ENCODE results near the gene TBC1D4. TPM values are rescaled to one million over a fixed set of nuclear protein-coding genes. Genes with fewer than 3 reads are reported as not detected.
A peak's percentile ranks its signal among the peaks of the same experiment; 100 is the strongest.
"Not testable (repeated sequence)": the region's sequence is repeated elsewhere in the genome, so short reads cannot be mapped to it uniquely, and the experiment has no call there.

TBC1D4 gene
- total RNA-seq, 1 experiment from 2014 or later = 11.5 TPM

DNA sequence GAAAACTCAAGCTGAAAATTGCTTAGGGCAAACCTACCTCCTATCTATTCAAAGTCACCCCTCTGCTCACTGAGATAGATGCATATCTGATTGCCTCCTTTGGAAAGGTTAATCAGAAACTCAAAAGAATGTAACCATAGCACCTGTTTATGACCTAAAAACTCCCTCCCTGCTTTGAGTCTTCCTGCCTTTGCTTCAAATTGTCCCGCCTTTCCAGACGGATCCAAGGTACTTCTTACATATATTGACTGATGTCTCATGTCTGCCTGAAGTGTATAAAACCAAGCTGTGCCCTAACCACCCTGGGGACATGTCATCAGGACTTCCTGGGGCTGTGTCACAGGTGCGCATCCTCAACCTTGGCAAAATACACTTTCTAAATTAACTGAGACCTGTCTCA, 118.6 kb downstream of the TBC1D4 start:
- DNase-seq (ENCODE audit: low read depth) = no peak

DNA sequence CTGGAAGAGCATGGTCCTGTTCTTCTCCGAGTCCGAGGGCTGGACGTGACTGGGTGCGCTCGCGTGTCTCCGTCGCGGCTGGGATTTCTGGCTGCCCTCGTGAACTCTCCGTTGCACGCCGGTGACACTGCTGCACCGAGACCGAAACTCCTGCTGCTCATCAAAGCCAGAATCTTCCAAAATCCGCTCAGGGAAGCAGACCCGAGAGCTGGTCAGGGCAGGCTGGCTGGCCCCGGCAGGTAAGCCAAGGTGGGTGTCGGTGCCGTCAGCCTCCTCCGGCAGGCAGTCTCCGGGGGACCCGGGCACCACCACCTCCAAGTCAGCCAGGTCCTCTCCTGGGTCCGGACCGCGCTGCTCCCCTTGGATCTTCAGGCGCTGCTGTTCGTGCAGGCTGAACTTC, 119.9 kb downstream of the TBC1D4 start:
- no peak for DNase-seq (ENCODE audit: low read depth)

GRCh38 chr13:75360170-75360569, 121.8 kb downstream of the TBC1D4 start:
- no peak for DNase-seq (ENCODE audit: low read depth)

GRCh38 chr13:75359266-75359665, 122.7 kb downstream of the TBC1D4 start:
- DNase-seq (ENCODE audit: low read depth) = peak; percentile 96

GRCh38 chr13:75357576-75358289, 124.2 kb downstream of the TBC1D4 start:
- peak; percentile 80 for DNase-seq (ENCODE audit: low read depth)

GRCh38 chr13:75356421-75356820, 125.5 kb downstream of the TBC1D4 start:
- DNase-seq (ENCODE audit: low read depth) = no peak

DNA sequence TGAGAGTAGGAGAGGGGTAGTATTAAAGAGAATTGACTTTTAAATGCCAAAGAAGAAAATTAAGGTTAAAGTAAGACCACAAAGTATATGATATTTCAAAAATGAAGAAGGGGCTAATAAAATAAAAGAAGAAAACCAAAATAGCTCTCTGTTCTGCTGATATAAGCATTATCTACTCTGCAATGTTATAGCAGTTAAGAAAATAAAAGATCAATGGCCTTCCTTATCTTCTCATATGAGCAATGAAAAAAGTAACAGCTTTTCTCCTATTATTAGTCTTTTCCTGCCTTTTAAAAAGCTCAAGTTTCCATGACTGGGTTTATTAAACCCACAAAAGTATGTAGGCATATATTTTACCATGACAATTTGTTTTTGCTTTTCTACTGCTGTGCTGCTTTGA, 126.4 kb downstream of the TBC1D4 start:
- DNase-seq (ENCODE audit: low read depth) = no peak

- DNase-seq (ENCODE audit: low read depth) = no peak
These were observed 128.2 kb downstream of the TBC1D4 start for GRCh38 chr13:75353781-75354193.

DNA sequence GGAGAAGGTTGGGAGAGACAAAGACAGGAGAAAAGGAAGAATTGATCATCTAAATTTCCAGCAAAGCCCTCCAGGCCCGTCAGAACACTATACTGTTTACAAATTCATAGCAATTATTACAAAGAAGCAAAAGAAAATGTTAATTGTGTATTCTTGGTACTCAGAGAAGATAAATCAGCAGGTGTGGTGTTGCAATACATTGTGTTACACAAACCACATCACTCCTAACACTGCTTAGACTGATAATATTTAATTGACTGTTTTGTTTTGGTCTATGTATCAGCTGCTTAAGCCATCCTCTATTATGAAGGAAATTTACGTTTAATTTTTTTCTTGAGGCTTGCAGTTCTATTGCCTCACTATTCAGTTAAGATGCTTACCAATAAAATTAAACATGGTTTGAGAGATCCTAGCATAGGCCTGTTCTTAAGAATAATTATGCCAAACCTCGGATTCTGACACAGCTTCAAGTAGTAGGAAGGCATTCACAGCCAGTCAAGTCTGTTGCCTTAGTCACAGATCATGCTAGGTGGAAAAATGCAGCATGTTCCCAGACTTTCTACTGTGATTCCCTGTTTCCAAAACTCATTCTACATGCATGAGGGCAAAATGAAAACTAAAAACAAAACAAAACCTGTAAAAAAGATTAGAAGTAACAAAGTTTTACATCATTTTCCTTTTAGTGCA, 129.2 kb downstream of the TBC1D4 start:
- no peak for DNase-seq (ENCODE audit: low read depth)

DNA sequence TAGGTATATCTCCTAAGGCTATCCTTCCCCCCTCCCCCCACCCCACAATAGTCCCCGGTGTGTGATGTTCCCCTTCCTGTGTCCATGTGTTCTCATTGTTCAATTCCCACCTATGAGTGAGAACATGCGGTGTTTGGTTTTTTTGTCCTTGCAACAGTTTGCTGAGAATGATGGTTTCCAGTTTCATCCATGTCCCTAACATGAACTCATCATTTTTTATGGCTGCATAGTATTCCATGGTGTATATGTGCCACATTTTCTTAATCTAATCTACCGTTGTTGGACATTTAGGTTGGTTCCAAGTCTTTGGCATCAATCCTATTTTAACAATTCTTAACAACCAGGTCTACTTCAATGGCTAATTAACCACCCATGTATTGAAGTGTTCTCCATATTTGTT, 130.4 kb downstream of the TBC1D4 start:
- not testable (repeated sequence) for DNase-seq (ENCODE audit: low read depth)

- peak; percentile 36 for DNase-seq (ENCODE audit: low read depth)
These were observed 134.0 kb downstream of the TBC1D4 start for GRCh38 chr13:75347925-75348324.

DNA sequence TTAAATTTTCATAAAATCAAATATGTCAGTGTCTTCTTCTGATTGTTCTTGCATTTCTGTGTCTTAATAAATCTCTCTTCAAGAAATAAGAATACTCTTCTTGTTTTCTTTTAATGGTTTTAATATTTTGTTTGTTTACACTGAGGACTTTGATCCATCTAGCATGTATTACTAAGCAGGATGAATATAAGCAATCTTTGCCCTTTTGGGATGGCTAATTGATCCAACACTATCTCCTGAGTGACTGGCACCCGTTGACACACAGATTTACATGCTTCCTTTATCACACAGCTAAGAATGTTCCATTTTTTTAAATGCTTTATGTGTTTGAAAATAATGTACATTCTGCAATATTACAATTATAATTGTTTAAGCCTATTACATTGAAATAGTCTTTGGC, 134.5 kb downstream of the TBC1D4 start:
- DNase-seq (ENCODE audit: low read depth) = no peak

GRCh38 chr13:75345193-75345592, 136.8 kb downstream of the TBC1D4 start:
- DNase-seq (ENCODE audit: low read depth) = peak; percentile 43

- DNase-seq (ENCODE audit: low read depth) = no peak
These were observed 140.9 kb downstream of the TBC1D4 start for GRCh38 chr13:75341028-75341427.

GRCh38 chr13:75339635-75340374, 142.2 kb downstream of the TBC1D4 start:
- DNase-seq (ENCODE audit: low read depth) = no peak

- DNase-seq (ENCODE audit: low read depth) = no peak
These were observed 147.1 kb downstream of the TBC1D4 start for GRCh38 chr13:75334634-75335447.

GRCh38 chr13:75333103-75333502, 148.9 kb downstream of the TBC1D4 start:
- DNase-seq (ENCODE audit: low read depth) = no peak

DNA sequence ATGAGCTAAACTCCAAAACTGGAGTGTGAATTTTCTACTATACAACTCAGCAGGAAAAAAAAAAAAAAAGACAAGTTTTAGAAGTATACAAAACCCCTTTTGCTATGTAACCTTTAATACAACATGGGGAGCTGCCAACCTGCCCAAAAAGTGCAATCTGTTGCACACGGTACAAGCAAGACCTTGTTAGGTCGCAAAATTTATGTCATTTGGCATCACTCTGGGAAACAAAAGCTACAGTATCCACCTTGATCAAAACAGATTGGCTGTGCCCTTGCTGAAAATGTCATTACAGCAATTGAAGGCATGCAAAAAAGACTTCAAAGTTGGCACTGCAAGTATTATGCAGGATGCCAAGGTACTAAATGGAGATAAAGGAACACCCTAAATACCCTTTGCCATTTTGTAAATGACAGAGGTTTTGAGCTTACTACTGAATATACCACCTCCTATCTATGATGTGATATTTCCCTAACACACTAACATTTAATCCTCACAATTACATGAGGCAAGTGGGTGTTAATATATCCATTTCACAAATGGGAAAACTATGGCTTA, 150.1 kb downstream of the TBC1D4 start:
- no peak for DNase-seq (ENCODE audit: low read depth)

GRCh38 chr13:75330770-75331169, 151.2 kb downstream of the TBC1D4 start:
- DNase-seq (ENCODE audit: low read depth) = no peak

DNA sequence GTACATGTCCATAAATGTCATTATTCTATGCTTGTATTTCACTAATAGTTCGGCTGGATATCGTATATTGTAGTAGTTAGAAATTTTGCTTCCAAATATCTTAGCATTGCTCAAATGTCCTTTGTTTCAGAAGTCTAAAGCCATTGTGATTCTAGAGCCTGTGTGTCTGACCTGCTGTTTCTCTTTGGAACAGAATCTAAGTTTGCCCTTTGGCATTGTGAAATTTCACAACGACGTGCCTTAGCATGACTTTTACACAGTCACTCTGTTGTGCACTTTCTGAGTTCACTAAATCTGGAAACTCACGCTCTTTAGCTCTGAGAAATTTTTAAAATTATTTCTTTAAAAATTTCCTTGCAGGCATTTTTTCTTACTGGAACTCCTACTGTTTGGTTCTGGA, 152.2 kb downstream of the TBC1D4 start:
- DNase-seq (ENCODE audit: low read depth) = no peak

GRCh38 chr13:75329097-75329496, 152.9 kb downstream of the TBC1D4 start:
- DNase-seq (ENCODE audit: low read depth) = no peak

All from LHCN-M2 (cell line).